Measurements from ENCODE around the gene IPPK. TPM values are rescaled to one million over a fixed set of nuclear protein-coding genes. Genes with fewer than 3 reads are reported as not detected.

Gene IPPK
- total RNA-seq, 1 experiment from 2014 or later, result 39.0 TPM

- DNase-seq (ENCODE audit: low read depth), result peak; percentile 34
Observed at GRCh38 chr9:92657296-92658094, 12.4 kb downstream of the IPPK start.

GRCh38 chr9:92656537-92656925 lies 13.4 kb downstream of the IPPK start:
- no peak for DNase-seq (ENCODE audit: low read depth)

- DNase-seq (ENCODE audit: low read depth), result no peak
Observed at GRCh38 chr9:92655896-92656536, 13.9 kb downstream of the IPPK start.

DNA sequence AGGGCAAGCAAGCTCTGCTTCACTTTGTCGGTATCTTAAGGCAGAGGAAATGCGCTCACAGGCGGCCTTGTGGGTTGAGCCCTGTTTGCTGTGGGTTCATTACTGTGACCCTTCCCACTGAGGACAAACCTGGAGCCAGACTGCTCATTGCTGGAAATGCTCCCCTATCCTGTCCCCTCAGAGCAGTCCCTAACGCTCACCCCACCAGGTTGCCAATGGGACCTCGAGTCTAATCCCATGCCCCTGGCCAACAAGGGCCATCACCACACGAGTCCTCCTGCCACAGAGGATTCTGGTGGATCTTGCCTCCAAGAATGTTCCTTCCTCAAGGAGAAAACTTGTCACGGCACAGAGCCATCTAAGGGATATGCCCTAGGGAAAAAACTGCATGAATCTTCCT lies 14.6 kb downstream of the IPPK start:
- no peak for DNase-seq (ENCODE audit: low read depth)

DNA sequence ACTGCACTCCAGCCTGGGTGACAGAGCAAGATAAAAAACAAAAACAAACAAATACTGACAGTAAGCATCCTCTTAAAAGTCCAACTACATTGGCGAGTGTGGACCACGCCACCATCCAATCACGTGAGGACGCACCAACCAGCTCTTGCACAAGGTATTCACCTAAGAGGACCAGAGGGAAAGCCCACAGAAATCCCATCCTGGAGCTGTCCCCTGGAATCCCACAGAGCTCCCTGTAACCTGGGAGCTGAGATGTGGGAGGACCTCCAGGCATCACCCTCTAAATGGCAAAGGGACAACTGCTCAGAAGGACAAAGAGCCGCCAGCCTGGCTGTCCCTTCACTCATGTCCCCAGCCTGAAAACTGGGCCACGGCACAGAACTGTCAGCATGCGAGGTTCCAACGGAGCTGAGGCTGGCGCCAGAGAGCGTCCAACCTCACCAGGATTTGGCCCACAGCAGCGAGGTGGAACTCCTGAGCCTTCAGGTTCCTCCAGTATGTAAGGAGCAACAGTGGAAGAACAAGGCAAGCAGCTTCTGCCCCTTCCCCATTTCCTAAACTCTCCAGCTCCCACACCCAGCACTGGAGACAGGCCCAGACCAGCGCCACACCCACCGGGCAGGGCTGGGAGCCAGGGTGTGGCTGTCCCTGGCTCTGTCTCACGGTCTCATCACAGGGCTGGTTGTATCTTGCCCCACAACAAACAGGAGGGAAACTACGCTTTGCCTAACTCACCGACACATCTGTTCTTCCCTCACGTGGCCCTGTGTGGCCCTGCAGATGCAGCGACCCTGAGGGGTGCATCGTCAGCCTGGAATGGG lies 15.2 kb downstream of the IPPK start:
- DNase-seq (ENCODE audit: low read depth), result no peak

- no peak for DNase-seq (ENCODE audit: low read depth)
Observed at GRCh38 chr9:92652461-92652860, 17.5 kb downstream of the IPPK start.

DNA sequence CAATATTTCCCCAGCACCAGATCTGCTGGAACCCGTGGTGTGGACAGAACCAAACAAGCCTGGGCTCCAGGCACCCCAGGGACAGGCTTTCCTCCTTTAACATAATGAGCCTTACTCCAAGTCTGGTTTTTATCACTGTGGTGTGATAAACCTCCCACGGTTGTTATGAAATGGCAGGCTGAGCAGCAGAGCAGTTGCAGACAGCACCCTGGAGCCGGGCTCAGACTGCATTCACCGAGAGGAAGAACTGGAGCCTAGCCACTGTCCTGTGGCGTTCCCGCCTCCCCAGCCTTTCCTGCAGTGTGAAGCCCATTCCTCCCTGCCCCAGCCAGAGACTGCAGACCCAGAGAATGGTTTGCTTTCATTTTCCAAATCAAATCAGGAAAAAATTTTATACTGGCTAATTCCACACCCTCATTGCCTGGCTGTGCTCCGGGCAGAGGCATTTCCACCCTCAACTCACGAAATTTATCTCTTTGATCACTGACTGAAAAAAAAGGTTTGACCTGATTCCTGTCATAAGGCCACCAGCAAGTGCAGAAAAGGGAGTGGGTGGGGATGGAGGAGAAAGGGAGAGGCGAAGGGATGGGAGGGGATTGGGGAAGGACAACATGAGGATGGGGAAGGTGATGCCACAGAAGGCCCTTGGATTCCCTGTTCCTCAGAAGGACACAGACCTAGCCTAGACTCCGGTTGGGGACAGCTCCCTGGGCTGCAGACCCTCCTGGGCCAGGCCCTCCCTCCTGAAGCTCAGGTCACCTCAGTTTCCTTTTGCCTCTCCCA lies 18.9 kb downstream of the IPPK start:
- DNase-seq (ENCODE audit: low read depth), result no peak

DNA sequence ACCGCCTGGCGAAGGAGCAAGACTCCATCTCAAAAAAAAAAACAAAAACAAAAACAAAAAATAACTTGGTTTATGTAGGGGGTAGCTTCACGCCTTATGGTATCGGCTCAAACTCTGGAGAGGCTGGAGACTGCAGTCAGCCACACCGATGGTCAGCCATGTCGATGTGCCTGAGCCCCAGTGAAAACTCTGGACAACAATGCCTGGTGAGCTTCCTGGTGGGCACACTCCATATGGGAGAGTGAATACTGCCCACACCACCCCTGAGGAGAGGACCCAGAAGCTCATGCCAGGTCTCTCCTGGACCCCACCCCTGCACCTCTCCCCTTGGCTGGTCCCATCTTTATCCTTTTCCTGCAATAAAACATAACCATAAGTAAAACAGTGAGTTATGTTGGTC lies 19.6 kb downstream of the IPPK start:
- no peak for DNase-seq (ENCODE audit: low read depth)

- DNase-seq (ENCODE audit: low read depth), result no peak
Observed at GRCh38 chr9:92649007-92649406, 20.9 kb downstream of the IPPK start.

DNA sequence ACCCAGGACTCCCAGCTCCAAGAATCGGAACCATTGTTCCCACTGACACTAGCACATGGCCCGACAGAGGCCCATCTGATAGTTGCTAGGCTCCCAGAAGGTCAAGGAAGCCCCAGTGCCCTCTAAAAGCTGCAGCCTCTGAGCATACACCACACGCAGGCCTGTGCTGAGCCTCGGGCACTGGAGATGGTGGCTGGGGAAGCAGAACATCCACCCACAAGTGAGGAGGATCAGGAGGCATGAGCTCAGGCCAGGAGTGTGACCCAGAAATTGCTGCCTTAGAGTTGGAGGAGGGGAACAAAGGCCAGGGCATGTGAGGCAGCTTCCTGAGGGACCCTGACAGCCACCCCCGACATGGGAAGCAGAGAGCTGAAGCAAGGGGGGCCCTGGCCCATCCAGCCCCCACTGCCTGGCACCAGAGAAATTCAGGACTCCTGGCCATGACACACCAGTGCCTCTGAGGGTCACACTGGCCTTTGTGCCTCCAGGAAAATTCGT lies 21.4 kb downstream of the IPPK start:
- DNase-seq (ENCODE audit: low read depth), result no peak

GRCh38 chr9:92647671-92648473 lies 22.1 kb downstream of the IPPK start:
- no peak for DNase-seq (ENCODE audit: low read depth)

GRCh38 chr9:92645041-92645440 lies 24.9 kb downstream of the IPPK start:
- DNase-seq (ENCODE audit: low read depth), result no peak

DNA sequence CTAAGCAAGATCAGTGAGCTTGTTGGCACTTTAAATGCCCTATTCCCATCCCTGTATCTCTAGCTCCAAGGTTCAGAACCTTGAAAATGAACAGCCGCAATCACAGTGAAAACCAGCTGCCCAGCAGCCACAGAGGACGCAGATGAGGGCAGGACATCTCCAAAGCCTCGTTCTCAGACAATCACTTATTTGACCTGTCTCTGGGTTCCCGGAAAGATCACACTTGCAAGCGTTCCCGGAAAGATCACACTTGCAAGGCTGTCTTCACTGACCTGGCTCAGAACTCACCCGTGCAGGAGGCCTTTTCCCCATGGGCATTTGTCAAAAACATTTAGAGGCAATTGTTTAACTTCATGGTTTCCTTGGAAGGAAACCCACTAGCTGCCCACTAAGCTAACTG lies 25.7 kb downstream of the IPPK start:
- DNase-seq (ENCODE audit: low read depth), result no peak

DNA sequence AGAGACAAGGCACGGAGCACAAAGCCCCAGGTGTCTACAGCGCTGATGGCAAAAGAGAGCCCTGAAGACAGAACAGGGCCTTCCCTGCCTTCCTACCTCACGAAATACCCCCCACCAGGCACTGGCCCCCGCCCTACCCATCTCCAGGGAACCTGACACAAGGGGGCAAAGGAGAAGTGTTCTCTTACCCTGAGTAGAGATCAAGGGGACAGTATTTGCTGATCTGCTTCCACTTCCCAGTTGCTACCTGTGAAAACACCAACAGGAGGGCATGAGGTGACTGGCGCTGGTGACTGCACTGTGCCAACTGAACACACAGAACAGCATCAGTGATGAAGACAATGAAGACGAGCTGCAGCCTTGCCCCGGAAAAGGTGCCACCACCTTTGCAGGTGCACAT lies 27.4 kb downstream of the IPPK start:
- no peak for DNase-seq (ENCODE audit: low read depth)

DNA sequence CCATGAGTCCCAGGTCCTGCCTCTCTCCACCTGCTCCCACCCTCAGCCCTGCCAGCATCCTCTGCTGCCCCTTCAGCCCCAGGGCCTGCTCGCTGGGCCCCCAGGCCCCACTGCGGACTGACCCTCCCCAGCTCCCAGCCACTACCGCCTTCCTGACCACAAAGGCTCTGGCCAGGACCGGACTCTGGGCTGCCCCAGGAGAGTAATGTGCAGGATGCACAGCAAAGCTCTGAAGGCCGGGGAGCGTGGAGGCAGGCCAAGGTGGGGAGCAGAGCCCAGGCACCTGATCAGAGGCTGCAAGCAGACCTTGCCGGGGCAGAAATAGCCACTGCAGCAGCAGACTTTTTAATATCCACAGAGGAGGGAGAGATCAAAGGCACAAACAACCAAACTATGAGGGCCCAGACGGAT lies 27.9 kb downstream of the IPPK start:
- no peak for DNase-seq (ENCODE audit: low read depth)

DNA sequence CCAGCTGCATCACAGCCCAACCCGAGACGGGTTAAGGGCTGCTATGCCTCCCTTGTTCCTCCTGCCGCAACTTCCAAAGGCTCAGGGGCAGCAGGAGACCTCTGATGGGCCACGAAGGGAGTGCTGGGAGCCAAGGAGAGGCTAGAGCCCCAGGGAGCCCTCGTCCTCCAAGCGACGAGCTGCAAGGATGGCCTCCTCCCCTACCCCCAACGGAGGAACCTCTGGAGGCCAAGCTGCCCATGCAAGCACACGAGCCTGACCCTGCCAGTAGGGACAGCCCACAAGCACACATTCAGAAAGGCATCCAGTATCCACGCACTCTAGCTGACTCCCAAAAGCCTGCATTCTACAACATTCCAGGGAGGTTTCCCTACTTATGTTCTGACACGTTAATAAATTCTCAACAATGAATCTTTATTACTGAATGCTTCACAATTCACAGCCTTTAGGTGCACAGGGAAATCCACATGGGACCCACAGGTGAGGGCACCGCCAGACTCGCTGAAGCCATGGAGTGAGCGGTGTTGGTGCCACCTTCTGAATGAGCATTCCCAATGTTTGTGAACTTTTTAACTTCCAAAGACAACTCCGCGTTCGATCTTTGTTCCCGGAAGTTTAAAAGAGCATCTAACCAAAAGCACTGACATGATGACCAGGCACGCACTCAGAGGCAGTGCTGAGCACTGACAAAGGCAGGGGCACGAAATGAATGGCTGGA lies 28.7 kb downstream of the IPPK start:
- no peak for DNase-seq (ENCODE audit: low read depth)

DNA sequence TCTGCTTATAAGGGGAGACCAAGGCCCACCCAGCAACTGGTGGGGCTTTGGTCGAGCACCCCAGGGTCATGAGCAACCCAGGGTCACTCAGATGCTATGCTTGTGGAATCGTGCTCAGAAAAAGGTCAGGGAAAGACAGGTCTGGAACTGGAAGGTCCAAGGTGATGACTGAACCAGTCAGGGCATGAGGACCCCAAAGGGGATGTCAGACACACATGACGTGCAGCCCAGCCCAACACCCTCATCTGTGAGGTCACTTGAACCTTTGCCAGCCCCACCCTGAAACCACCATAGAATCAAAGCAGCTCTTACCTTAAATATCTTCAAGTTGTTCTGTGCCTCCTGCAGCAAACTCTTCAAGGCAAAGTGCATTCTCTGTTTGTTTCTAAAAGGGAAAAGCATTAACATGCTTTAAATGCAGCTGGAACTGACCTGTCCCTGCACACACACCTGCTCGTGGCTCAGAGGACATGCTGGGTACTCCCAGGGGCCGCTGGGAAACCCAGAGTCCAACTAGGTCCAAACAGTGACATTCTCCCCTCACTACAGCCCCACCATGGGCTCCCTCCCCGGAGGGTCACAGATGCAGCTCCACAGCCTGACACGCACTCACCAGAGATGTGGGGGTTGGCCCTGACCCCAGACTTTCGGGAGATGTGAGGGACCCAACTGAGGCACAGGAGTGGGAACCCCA lies 29.4 kb downstream of the IPPK start:
- no peak for DNase-seq (ENCODE audit: low read depth)

GRCh38 chr9:92639791-92640271 lies 30.1 kb downstream of the IPPK start:
- no peak for DNase-seq (ENCODE audit: low read depth)

DNA sequence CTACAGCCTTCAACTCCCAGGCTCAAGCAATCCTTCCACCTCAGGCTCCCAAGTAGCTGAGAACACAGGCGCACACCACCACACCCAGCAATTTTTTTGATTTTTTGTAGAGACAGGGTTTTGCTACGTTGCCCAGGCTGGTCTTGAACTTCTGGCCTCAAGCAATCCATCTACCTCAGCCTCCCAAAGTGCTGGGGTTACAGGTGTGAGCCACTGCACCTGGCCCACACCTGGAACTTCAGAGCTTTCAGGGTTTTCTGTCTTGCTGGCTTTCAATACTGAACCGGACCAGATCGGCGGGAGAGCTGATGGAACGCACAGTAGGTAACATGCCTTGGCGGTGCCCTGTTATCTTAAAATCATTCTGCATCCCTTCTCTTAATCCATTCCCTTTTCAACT lies 30.8 kb downstream of the IPPK start:
- DNase-seq (ENCODE audit: low read depth), result no peak
